ENCODE data around the gene MAP2K3.

The MAP2K3 gene

DNA sequence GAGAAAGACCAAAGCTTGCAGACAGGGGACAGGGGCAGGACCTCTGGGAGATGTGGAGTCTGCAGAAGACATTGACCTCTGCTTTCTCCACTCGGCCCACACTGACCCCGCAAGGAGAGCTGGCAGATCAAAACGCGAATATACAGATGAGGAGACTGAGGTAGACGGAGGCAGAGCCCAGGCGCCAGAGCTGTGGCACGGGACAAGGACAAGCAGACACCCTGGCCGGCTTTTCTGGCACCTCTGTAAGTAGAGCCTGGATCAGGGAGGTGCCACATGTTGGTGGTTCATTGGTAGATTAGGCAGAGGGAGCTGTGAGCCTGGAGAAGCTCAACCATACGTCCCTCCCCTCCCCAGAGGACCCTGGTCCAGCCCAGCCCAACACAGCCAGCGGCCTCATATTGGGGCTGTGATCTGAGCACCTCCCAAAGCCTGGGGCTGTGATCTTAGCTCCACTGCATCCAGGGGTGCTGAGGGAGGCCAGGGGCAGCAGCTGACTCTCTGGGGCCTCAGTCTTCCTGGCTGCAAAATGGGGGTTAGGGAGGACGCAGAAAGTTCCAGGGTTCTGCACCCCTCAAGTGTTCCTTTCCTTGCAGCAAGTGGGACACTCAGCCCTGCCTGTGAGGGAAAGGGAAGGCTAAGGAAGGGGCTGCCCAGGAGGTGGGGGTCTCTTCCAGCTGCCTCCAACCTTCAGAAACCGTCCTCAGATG lies 35.3 kb upstream of the MAP2K3 start:
- Histone ChIP-seq H3K4me1 (ENCODE audit: low read depth, poor library complexity, severe bottlenecking) (no peaks in the 10 kb centered on the region), H3K9ac (no peak overlapping the region), H3K4me2 (no peak overlapping the region), H3K27me3 (ENCODE audit: insufficient read depth, low read depth) (no peaks in the 10 kb centered on the region), H3K4me3 (IDR thresholded peaks at IDR 0.05; ENCODE audit: insufficient read depth, low read depth, low read length) (no peak overlapping the region), H4K20me1 (ENCODE audit: insufficient read depth) (no peaks in the 10 kb centered on the region), H3K27ac (no peak overlapping the region), H2AFZ (ENCODE audit: low read depth) (no peak overlapping the region), H3K36me3 (ENCODE audit: insufficient read depth) (no peaks in the 10 kb centered on the region), H3K79me2 (ENCODE audit: insufficient read depth, low read depth) (no peaks in the 10 kb centered on the region)
- no peak for TF ChIP-seq CTCF (conservative IDR thresholded peaks at IDR 0.05; ENCODE audit: low read depth, low read length)

- Histone ChIP-seq H3K36me3 (ENCODE audit: insufficient read depth) (no peaks in the 10 kb centered on the region), H3K4me1 (ENCODE audit: low read depth, poor library complexity, severe bottlenecking) (no peaks in the 10 kb centered on the region), H3K4me3 (IDR thresholded peaks at IDR 0.05; ENCODE audit: insufficient read depth, low read depth, low read length) (no peak overlapping the region), H4K20me1 (ENCODE audit: insufficient read depth) (no peaks in the 10 kb centered on the region), H3K27me3 (ENCODE audit: insufficient read depth, low read depth) (no peaks in the 10 kb centered on the region), H3K27ac (no peak overlapping the region), H2AFZ (ENCODE audit: low read depth) (no peak overlapping the region), H3K79me2 (ENCODE audit: insufficient read depth, low read depth) (no peaks in the 10 kb centered on the region), H3K9ac (no peak overlapping the region), H3K4me2 (no peak overlapping the region)
- TF ChIP-seq CTCF (conservative IDR thresholded peaks at IDR 0.05; ENCODE audit: low read depth, low read length), result no peak
Measured at GRCh38 chr17:21249920-21250703, 34.4 kb upstream of the MAP2K3 start.

DNA sequence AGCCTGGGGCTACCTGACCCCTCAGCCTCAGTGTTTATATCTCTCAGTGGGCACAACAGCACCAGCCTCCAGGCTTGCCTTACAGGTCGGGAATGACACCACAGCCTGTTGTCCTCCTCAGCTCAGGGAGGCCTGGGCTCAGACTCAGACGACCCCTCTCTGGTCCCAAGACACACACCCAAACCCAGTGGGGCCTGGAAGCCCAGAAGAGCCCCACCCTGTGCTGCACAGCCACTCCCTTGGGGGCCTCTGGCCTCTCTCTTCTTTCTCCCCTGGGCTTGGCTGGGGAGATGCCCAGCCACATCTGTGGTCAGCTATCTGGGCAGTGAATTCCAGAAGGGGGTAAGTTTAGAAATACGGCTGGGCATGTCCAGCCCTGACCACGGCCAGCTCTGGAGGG lies 33.7 kb upstream of the MAP2K3 start:
- Histone ChIP-seq H3K36me3 (ENCODE audit: insufficient read depth) (no peaks in the 10 kb centered on the region), H3K27ac (no peak overlapping the region), H3K9ac (no peak overlapping the region), H3K27me3 (ENCODE audit: insufficient read depth, low read depth) (no peaks in the 10 kb centered on the region), H4K20me1 (ENCODE audit: insufficient read depth) (no peaks in the 10 kb centered on the region), H3K4me2 (no peak overlapping the region), H3K4me3 (IDR thresholded peaks at IDR 0.05; ENCODE audit: insufficient read depth, low read depth, low read length) (no peak overlapping the region), H3K79me2 (ENCODE audit: insufficient read depth, low read depth) (no peaks in the 10 kb centered on the region), H3K4me1 (ENCODE audit: low read depth, poor library complexity, severe bottlenecking) (no peaks in the 10 kb centered on the region), H2AFZ (ENCODE audit: low read depth) (no peak overlapping the region)
- TF ChIP-seq CTCF (conservative IDR thresholded peaks at IDR 0.05; ENCODE audit: low read depth, low read length), result no peak

GRCh38 chr17:21251337-21252010 lies 33.0 kb upstream of the MAP2K3 start:
- no peak overlapping the region for H3K4me2 ChIP-seq

More at GRCh38 chr17:21251337-21252010, 33.0 kb upstream of the MAP2K3 start:
- no peak overlapping the region for H3K27ac ChIP-seq
- no peaks in the 10 kb centered on the region for H3K27me3 ChIP-seq (ENCODE audit: insufficient read depth, low read depth)
- H3K4me1 ChIP-seq (ENCODE audit: low read depth, poor library complexity, severe bottlenecking), result no peaks in the 10 kb centered on the region
- no peak overlapping the region for H3K9ac ChIP-seq
- no peak for TF ChIP-seq CTCF (conservative IDR thresholded peaks at IDR 0.05; ENCODE audit: low read depth, low read length)
- no peaks in the 10 kb centered on the region for H4K20me1 ChIP-seq (ENCODE audit: insufficient read depth)
- H2AFZ ChIP-seq (ENCODE audit: low read depth), result no peak overlapping the region
- no peak overlapping the region for H3K4me3 ChIP-seq (IDR thresholded peaks at IDR 0.05; ENCODE audit: insufficient read depth, low read depth, low read length)
- H3K36me3 ChIP-seq (ENCODE audit: insufficient read depth), result no peaks in the 10 kb centered on the region
- H3K79me2 ChIP-seq (ENCODE audit: insufficient read depth, low read depth), result no peaks in the 10 kb centered on the region

Measured in KMS-11 (cell line).